Measurements from ENCODE around the gene BTBD9.

GRCh38 chr6:38182426-38182825 is 457.3 kb downstream of the BTBD9 start:
- TF ChIP-seq CTCF (conservative IDR thresholded peaks at IDR 0.05) (no peak), EZH2 (IDR thresholded peaks at IDR 0.05; ENCODE audit: low read depth) (no peak)

All from PC-9 (cell line).